Right atrium auricular region (tissue), 2 donors: ENCODE results near the gene KCTD19. TPM values are rescaled to one million over a fixed set of nuclear protein-coding genes. Genes with fewer than 3 reads are reported as not detected.

Experiments used
- DNase-seq: peaks from one replicate; pipeline ENCODE4 v3.0.0-alpha.2; 2019; ENCODE audit warnings: low spot score
- H3K27ac ChIP-seq, 2 donors: fragments of 200-600 bp; sonication (generic); 1 replicate in 1 of 2; 2 replicates in 1 of 2; pipeline ENCODE4 v1.5.1; 2016 to 2019
- H3K27me3 ChIP-seq, 2 donors: fragments of 200-600 bp; sonication (generic); one replicate each; pipeline versions ENCODE4 v1.5.1 to v1.6.0; 2017 to 2019
- H3K36me3 ChIP-seq: fragments of 200-600 bp; sonication (generic); one replicate; pipeline ENCODE4 v1.5.1; 2016
- H3K4me1 ChIP-seq, 2 donors: fragments of 200-600 bp; sonication (generic); one replicate each; pipeline versions ENCODE4 v1.5.1 to v1.6.0; 2017 to 2019
- H3K4me3 ChIP-seq, 2 donors: fragments of 200-600 bp; sonication (generic); 1 replicate in 1 of 2; 2 replicates in 1 of 2; pipeline ENCODE4 v1.5.1; 2017 to 2019; ENCODE audit warnings: mild to moderate bottlenecking in 1 of 2, moderate library complexity in 1 of 2
- H3K9me3 ChIP-seq, 2 donors: fragments of 200-600 bp; sonication (generic); one replicate each; pipeline ENCODE4 v1.5.1; 2019
- total RNA-seq, 2 donors: library from RNA; depleted of rRNA; stranded (reverse); fragments of >200 nt; gene quantifications; one replicate each; pipeline ENCODE4 v1.1.0, GENCODE V29; 2016
- TF ChIP-seq, protein P1 (sequence below), 2 donors: fragments of 200-600 bp; sonication (generic); IDR thresholded peaks; one replicate each; pipeline ENCODE4 v1.5.1; 2019; ENCODE audit warnings: antibody characterized with exemption in 2 of 2

KCTD19 gene
- total RNA-seq, 2 donors from 2014 or later: 0.08 TPM; not detected in 1

DNA sequence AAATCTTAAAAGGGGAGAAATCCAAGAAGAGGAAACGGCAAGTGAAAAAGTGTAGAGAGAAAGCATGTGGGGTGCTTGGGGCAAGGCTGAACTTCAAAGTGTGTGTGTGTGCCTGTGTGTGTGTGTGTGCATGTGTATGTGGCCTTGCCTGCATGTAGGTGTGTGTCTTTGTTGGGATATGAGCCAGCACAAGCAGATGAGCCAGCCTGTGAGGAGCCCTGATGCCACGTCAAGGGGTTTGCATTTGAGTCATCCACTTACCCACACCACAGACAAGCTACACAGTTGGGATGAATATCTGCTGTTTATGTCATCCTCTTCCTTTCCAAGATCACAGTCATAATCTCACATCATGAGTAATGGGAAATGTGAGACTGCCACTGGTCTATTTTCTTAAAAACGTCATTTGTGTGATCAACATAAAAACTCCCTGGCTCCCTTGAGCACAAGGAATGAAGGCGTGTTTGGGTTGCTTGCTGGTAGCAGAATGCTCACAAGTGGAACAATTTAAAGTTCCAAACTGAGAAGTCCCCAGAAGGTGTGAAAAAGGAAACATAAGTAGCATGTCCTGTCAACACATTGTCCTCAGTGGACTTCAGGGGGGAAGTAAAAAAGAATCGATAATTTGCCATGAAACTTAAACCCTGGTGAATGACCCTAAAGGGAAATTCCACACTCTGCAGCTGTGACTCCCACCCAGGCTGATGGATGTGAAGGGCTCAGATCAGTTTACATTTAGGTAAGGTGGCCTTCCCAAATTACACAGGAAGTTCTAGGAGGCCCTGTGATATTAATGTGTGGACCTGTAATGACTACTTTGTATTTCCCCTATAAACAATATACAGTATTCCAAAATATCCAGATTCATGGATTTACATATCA, 14.7 kb downstream of the KCTD19 start:
- H3K27ac ChIP-seq: peak overlapping the region; percentile 55 to 57
- TF ChIP-seq, protein P1, sequence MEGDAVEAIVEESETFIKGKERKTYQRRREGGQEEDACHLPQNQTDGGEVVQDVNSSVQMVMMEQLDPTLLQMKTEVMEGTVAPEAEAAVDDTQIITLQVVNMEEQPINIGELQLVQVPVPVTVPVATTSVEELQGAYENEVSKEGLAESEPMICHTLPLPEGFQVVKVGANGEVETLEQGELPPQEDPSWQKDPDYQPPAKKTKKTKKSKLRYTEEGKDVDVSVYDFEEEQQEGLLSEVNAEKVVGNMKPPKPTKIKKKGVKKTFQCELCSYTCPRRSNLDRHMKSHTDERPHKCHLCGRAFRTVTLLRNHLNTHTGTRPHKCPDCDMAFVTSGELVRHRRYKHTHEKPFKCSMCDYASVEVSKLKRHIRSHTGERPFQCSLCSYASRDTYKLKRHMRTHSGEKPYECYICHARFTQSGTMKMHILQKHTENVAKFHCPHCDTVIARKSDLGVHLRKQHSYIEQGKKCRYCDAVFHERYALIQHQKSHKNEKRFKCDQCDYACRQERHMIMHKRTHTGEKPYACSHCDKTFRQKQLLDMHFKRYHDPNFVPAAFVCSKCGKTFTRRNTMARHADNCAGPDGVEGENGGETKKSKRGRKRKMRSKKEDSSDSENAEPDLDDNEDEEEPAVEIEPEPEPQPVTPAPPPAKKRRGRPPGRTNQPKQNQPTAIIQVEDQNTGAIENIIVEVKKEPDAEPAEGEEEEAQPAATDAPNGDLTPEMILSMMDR (IDR thresholded peaks at IDR 0.05): no peak
- H3K36me3 ChIP-seq: no peaks in the 10 kb centered on the region
- no peaks in the 10 kb centered on the region for H3K9me3 ChIP-seq
- H3K4me1 ChIP-seq: no peaks in the 10 kb centered on the region
- no peaks in the 10 kb centered on the region for H3K27me3 ChIP-seq
- no peak overlapping the region for H3K4me3 ChIP-seq
- peak; percentile 84 for DNase-seq

DNA sequence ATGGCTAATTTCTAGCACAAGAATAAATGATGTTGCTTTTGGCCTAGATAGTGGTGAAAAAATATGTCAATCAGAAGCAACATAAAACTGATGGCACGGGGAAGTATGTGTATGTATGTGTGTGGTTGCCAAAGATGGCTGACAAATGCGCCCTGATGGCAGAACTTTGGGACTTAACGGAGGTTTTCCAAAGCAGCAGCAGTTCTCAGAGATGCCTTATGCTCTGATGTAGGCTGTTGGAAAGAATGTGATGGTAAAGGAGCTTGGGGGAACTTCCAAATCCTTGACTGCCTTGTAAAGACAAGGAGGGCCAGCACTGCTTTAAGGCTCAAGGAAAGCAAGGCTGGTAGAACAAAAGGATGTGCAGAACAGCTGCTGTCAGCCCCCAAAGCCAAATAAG, 16.0 kb downstream of the KCTD19 start:
- DNase-seq: no peak

DNA sequence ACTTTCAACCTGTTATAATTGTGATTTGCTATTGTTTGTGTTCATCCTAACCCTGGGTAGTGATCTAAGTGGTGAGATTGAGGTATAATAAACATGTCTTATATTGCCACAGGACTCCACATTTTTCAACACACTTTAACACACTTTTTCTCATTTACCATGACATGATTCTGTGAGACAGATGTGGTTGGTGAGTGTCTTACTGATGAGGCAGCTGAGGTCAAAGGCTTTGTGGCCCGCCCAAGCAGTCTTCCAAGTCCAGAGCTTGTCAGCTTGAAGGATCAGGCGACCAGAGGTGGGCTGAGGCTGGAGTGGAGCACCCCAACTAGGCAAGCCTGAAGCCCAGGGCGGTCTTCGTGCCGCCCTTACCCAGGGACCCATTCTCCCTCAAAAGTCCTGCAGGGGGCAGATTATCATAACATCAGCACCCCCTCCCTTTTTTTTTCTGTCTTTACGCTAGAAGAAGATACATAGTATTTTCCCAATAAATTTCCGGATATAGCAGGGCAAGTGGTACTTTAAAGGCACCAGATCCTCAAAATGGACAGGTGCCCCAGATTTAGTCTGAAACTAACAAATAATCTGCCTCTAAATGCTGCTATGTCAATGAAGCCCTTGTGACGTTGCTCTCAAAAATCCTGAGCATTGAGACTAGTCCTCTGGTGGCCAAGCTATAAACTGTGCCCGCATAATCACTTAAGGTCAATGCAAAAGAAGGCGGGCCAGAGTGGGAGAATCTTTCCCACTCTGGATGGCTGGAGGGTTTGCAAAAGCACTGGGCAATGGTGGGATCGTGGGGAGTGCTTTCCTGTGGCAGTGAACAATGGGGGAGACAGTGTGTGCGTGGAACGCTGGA, 21.1 kb downstream of the KCTD19 start:
- H3K27me3 ChIP-seq: no peaks in the 10 kb centered on the region
- H3K27ac ChIP-seq: no peak overlapping the region
- H3K4me3 ChIP-seq: no peak overlapping the region
- TF ChIP-seq, protein P1 (IDR thresholded peaks at IDR 0.05): no peak
- peaks cover 0 to 15% of the 10 kb centered on the region in 2 donors for H3K4me1 ChIP-seq
- H3K36me3 ChIP-seq: no peaks in the 10 kb centered on the region
- DNase-seq: no peak
- no peaks in the 10 kb centered on the region for H3K9me3 ChIP-seq

More for the DNA sequence above, 16.0 kb downstream of the KCTD19 start:
- no peaks in the 10 kb centered on the region for H3K9me3 ChIP-seq
- TF ChIP-seq, protein P1 (IDR thresholded peaks at IDR 0.05): no peak
- no peaks in the 10 kb centered on the region for H3K27me3 ChIP-seq
- H3K4me3 ChIP-seq: no peak overlapping the region
- no peaks in the 10 kb centered on the region for H3K4me1 ChIP-seq
- no peak overlapping the region for H3K27ac ChIP-seq
- H3K36me3 ChIP-seq: no peaks in the 10 kb centered on the region

DNA sequence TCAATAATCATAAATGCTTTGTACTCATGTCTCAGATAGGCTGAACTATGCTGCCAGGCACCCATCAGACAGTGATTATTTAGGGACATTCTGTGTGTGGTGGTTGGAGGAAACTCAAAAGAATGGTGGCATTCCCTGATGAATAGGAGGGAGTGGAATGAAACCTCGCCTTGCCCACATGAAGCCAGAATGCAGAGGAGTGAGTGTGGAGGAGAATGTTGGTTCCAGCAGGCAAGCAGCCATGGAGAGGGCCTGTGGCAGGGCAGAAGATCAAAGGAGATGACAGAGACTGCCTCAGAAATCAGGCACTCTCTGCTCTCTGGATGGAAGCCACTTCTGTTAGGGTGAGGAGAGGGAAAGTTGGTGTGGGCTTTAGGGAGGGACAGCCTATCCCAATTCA, 22.5 kb downstream of the KCTD19 start:
- DNase-seq: no peak
- Histone ChIP-seq H3K4me1 (peaks cover 0 to 15% of the 10 kb centered on the region in 2 donors), H3K9me3 (no peaks in the 10 kb centered on the region), H3K27ac (no peak overlapping the region), H3K4me3 (no peak overlapping the region), H3K27me3 (no peaks in the 10 kb centered on the region), H3K36me3 (no peaks in the 10 kb centered on the region)
- TF ChIP-seq, protein P1 (IDR thresholded peaks at IDR 0.05): no peak

DNA sequence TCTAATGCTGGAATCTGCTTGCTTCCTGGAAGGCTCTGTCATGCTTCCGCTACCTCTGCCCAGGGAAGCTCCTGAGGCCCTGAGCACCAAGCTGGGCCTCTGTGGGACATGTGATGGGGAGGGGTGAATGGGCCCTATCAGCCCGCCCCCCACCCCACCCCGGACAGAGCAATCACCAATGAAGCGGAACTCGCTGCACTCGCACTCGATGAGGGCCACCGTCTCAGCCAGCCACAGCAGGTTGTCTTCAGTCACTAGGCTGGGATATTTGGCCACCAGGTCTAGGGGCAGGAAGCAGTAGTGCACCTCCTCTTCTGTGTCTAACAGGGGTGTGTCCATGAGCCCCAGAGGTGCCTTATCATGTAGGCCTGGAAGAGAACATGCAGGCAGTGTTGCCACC, 23.6 kb downstream of the KCTD19 start:
- no peaks in the 10 kb centered on the region for H3K27me3 ChIP-seq
- DNase-seq: no peak
- H3K36me3 ChIP-seq: no peaks in the 10 kb centered on the region
- H3K9me3 ChIP-seq: no peaks in the 10 kb centered on the region
- peaks cover 0 to 15% of the 10 kb centered on the region in 2 donors for H3K4me1 ChIP-seq
- no peak overlapping the region for H3K4me3 ChIP-seq
- TF ChIP-seq, protein P1 (IDR thresholded peaks at IDR 0.05): no peak
- H3K27ac ChIP-seq: no peak overlapping the region
